ENCODE measurements around the gene AGAP2. TPM values are rescaled to one million over a fixed set of nuclear protein-coding genes. Genes with fewer than 3 reads are reported as not detected.

AGAP2 gene
- total RNA-seq, 6 donors from 2014 or later, result 2.0 to 7.3 (median 5.8) TPM

- ATAC-seq (ENCODE audit: low FRiP score in 2 of 2) (peak in 1 of 2 donors; percentile 7), DNase-seq (peak in 1 of 2 donors; percentile 85)
- peaks cover 0 to 4% (median 0%) of the 10 kb centered on the region in 4 donors for H3K36me3 ChIP-seq
- TF ChIP-seq POLR2AphosphoS5 (IDR thresholded peaks at IDR 0.05) (no peak), POLR2A (IDR thresholded peaks at IDR 0.05) (no peak), EP300 (IDR thresholded peaks at IDR 0.05) (no peak), CTCF (IDR thresholded peaks at IDR 0.05) (peak in 2 of 6 experiments; percentile 6 to 12)
- no peaks in the 10 kb centered on the region for H3K9me3 ChIP-seq
- H3K4me3 ChIP-seq, result peak overlapping the region in 3 of 4 donors; percentile 21 to 38 (median 38)
- peaks cover 1 to 50% (median 22%) of the 10 kb centered on the region in 4 donors for H3K27me3 ChIP-seq
- peaks cover 26 to 50% (median 36%) of the 10 kb centered on the region in 4 donors for H3K4me1 ChIP-seq
- 40 to 65% methylated on average over 36 to 45 of the region's 110 CpGs for WGBS, 2 donors
- H3K27ac ChIP-seq, result no peak overlapping the region
These were observed 778 bp downstream of the AGAP2 start for GRCh38 chr12:57737467-57738460.

DNA sequence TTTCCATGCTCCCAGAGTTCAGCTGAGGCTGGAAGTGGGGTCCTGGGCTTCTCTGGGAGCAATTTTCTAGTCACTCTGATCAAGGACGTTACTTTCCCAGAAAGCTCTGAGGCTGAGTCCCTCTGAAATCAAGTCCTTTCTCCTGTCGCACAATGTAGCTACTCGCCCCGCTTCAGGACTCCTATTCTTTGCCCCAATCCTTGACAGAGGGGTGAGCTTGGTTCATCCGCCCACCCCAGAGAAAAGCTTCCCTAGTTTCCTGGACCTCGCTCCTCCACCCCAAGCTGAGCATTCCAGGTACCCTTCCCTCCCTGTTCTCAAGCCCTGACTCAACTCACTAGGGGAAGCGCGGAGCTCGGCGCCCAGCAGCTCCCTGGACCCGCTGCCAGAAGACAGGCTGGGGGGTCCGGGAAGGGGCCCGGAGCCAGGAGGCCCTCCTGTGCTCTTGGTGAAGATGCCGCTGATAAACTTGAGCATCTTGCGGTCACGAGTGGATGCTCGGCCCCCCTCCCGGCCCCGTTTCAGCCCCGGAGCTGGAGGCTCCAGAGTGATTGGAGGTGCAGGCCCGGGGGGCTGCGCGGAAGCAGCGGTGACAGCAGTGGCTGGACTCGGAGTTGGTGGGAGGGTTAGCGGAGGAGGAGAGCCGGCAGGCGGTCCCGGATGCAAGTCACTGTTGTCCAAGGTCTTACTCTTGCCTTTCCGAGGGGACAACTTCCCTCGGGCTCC is 1.6 kb downstream of the AGAP2 start:
- Histone ChIP-seq H3K4me3 (peak overlapping the region in 2 of 4 donors; percentile 21 to 38), H3K9me3 (no peaks in the 10 kb centered on the region), H3K27me3 (peaks cover 1 to 50% (median 22%) of the 10 kb centered on the region in 4 donors), H3K27ac (no peak overlapping the region), H3K4me1 (peaks cover 26 to 50% (median 36%) of the 10 kb centered on the region in 4 donors), H3K36me3 (peaks cover 0 to 4% (median 0%) of the 10 kb centered on the region in 4 donors)
- no peak for TF ChIP-seq EP300 (IDR thresholded peaks at IDR 0.05)
- no peak for TF ChIP-seq POLR2A (IDR thresholded peaks at IDR 0.05)
- no peak for TF ChIP-seq CTCF (IDR thresholded peaks at IDR 0.05)
- TF ChIP-seq POLR2AphosphoS5 (IDR thresholded peaks at IDR 0.05), result no peak
- DNase-seq (peak in 1 of 2 donors; percentile 81), ATAC-seq (ENCODE audit: low FRiP score in 2 of 2) (no peak)
- WGBS, 2 donors, result 43 to 45% methylated on average over 22 to 30 of the region's 31 CpGs

- Histone ChIP-seq H3K27ac (no peak overlapping the region), H3K9me3 (no peaks in the 10 kb centered on the region), H3K36me3 (peaks cover 0 to 4% (median 1%) of the 10 kb centered on the region in 4 donors), H3K27me3 (peaks cover 1 to 50% (median 22%) of the 10 kb centered on the region in 4 donors), H3K4me3 (peak overlapping the region in 1 of 4 donors; percentile 8), H3K4me1 (peaks cover 26 to 49% (median 36%) of the 10 kb centered on the region in 4 donors)
- TF ChIP-seq POLR2A (IDR thresholded peaks at IDR 0.05) (no peak), CTCF (IDR thresholded peaks at IDR 0.05) (no peak), POLR2AphosphoS5 (IDR thresholded peaks at IDR 0.05) (no peak), EP300 (IDR thresholded peaks at IDR 0.05) (no peak)
- WGBS, 2 donors, result 37 to 52% methylated on average over 29 to 49 of the region's 49 CpGs
- ATAC-seq (ENCODE audit: low FRiP score in 2 of 2) (peak in 1 of 2 donors; percentile 18), DNase-seq (peak in 1 of 2 donors; percentile 85)
These were observed 2.4 kb downstream of the AGAP2 start for GRCh38 chr12:57735952-57736740.

GRCh38 chr12:57735198-57735855 is 3.2 kb downstream of the AGAP2 start:
- no peak for ATAC-seq (ENCODE audit: low FRiP score in 2 of 2)
- WGBS, 2 donors, result 39 to 41% methylated on average over 7 to 8 of the region's 8 CpGs
- peaks cover 0 to 8% (median 1%) of the 10 kb centered on the region in 4 donors for H3K36me3 ChIP-seq
- peaks cover 1 to 50% (median 20%) of the 10 kb centered on the region in 4 donors for H3K27me3 ChIP-seq
- H3K4me1 ChIP-seq, result peaks cover 26 to 43% (median 34%) of the 10 kb centered on the region in 4 donors
- H3K27ac ChIP-seq, result no peak overlapping the region
- TF ChIP-seq EP300 (IDR thresholded peaks at IDR 0.05) (no peak), POLR2A (IDR thresholded peaks at IDR 0.05) (no peak), CTCF (IDR thresholded peaks at IDR 0.05) (no peak), POLR2AphosphoS5 (IDR thresholded peaks at IDR 0.05) (no peak)
- no peaks in the 10 kb centered on the region for H3K9me3 ChIP-seq
- H3K4me3 ChIP-seq, result peak overlapping the region in 1 of 4 donors; percentile 8
- no peak for DNase-seq
